ENCODE measurements around the gene PARP15. TPM values are rescaled to one million over a fixed set of nuclear protein-coding genes. Genes with fewer than 3 reads are reported as not detected.

Gene PARP15
- total and polyA plus RNA-seq, 8 donors, result 0.25 to 4.5 (median 1.3) TPM; not detected in 1

- Histone ChIP-seq H3K4me1 (no peaks in the 10 kb centered on the region), H3K9me3 (no peaks in the 10 kb centered on the region), H3K27ac (no peak overlapping the region), H3K36me3 (no peaks in the 10 kb centered on the region), H3K27me3 (no peaks in the 10 kb centered on the region), H3K4me3 (no peak overlapping the region)
- TF ChIP-seq POLR2A (IDR thresholded peaks at IDR 0.05), result no peak
- no peak for TF ChIP-seq POLR2AphosphoS5 (IDR thresholded peaks at IDR 0.05)
- TF ChIP-seq, protein P1, sequence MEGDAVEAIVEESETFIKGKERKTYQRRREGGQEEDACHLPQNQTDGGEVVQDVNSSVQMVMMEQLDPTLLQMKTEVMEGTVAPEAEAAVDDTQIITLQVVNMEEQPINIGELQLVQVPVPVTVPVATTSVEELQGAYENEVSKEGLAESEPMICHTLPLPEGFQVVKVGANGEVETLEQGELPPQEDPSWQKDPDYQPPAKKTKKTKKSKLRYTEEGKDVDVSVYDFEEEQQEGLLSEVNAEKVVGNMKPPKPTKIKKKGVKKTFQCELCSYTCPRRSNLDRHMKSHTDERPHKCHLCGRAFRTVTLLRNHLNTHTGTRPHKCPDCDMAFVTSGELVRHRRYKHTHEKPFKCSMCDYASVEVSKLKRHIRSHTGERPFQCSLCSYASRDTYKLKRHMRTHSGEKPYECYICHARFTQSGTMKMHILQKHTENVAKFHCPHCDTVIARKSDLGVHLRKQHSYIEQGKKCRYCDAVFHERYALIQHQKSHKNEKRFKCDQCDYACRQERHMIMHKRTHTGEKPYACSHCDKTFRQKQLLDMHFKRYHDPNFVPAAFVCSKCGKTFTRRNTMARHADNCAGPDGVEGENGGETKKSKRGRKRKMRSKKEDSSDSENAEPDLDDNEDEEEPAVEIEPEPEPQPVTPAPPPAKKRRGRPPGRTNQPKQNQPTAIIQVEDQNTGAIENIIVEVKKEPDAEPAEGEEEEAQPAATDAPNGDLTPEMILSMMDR (IDR thresholded peaks at IDR 0.05), result no peak
- TF ChIP-seq EP300 (IDR thresholded peaks at IDR 0.05), result no peak
- DNase-seq, result no peak
- WGBS, 5 donors, result 50 to 62% (median 56%) methylated on average over 4 of the region's 4 CpGs
- intact Hi-C loops (cut with DNase I; ENCODE audit: low total_unique reads), result no loop called here
These were observed 28.9 kb downstream of the PARP15 start for GRCh38 chr3:122606330-122606729.

GRCh38 chr3:122608916-122609315, 31.5 kb downstream of the PARP15 start:
- no peaks in the 10 kb centered on the region for H3K27me3 ChIP-seq
- no peaks in the 10 kb centered on the region for H3K36me3 ChIP-seq
- H3K4me3 ChIP-seq, result no peak overlapping the region
- intact Hi-C loops (cut with DNase I; ENCODE audit: low total_unique reads), result no loop called here
- H3K4me1 ChIP-seq, result no peaks in the 10 kb centered on the region
- no peak for TF ChIP-seq EP300 (IDR thresholded peaks at IDR 0.05)
- no peak for TF ChIP-seq POLR2A (IDR thresholded peaks at IDR 0.05)
- TF ChIP-seq, protein P1 (IDR thresholded peaks at IDR 0.05), result no peak
- no peak for TF ChIP-seq POLR2AphosphoS5 (IDR thresholded peaks at IDR 0.05)
- H3K9me3 ChIP-seq, result no peaks in the 10 kb centered on the region
- 94 to 100% (median 95%) methylated on average over 1 of the region's 1 CpG for WGBS, 5 donors
- DNase-seq, result no peak
- H3K27ac ChIP-seq, result no peak overlapping the region

- DNase-seq, result no peak
- no peak overlapping the region for H3K4me3 ChIP-seq
- TF ChIP-seq POLR2A (IDR thresholded peaks at IDR 0.05) (no peak), POLR2AphosphoS5 (IDR thresholded peaks at IDR 0.05) (no peak), EP300 (IDR thresholded peaks at IDR 0.05) (no peak)
- TF ChIP-seq, protein P1 (IDR thresholded peaks at IDR 0.05), result no peak
- 68 to 85% (median 82%) methylated on average over 7 of the region's 7 CpGs for WGBS, 5 donors
- no peaks in the 10 kb centered on the region for H3K9me3 ChIP-seq
- H3K27me3 ChIP-seq, result no peaks in the 10 kb centered on the region
- no peaks in the 10 kb centered on the region for H3K36me3 ChIP-seq
- H3K27ac ChIP-seq, result no peak overlapping the region
- intact Hi-C loops (cut with DNase I; ENCODE audit: low total_unique reads), result no loop called here
- no peaks in the 10 kb centered on the region for H3K4me1 ChIP-seq
These were observed 32.5 kb downstream of the PARP15 start for GRCh38 chr3:122609798-122610559.

- Histone ChIP-seq H3K27ac (no peak overlapping the region), H3K4me1 (no peaks in the 10 kb centered on the region), H3K27me3 (no peaks in the 10 kb centered on the region), H3K4me3 (no peak overlapping the region), H3K9me3 (no peaks in the 10 kb centered on the region), H3K36me3 (no peaks in the 10 kb centered on the region)
- 80 to 86% (median 83%) methylated on average over 5 of the region's 5 CpGs for WGBS, 5 donors
- no peak for DNase-seq
- intact Hi-C loops (cut with DNase I; ENCODE audit: low total_unique reads), result no loop called here
- TF ChIP-seq, protein P1 (IDR thresholded peaks at IDR 0.05), result no peak
- TF ChIP-seq EP300 (IDR thresholded peaks at IDR 0.05), result no peak
- no peak for TF ChIP-seq POLR2AphosphoS5 (IDR thresholded peaks at IDR 0.05)
- TF ChIP-seq POLR2A (IDR thresholded peaks at IDR 0.05), result no peak
These were observed 35.2 kb downstream of the PARP15 start for GRCh38 chr3:122612696-122613095.
